Glutamatergic neuron (in vitro differentiated cells): ENCODE measurements around the gene UBALD2. TPM values are rescaled to one million over a fixed set of nuclear protein-coding genes. Genes with fewer than 3 reads are reported as not detected.
A peak's percentile ranks its signal among the peaks of the same experiment; 100 is the strongest.

Source experiments
- DNase-seq: peaks from one replicate; pipeline ENCODE4 v3.0.0; 2022
- H3K27ac Mint-ChIP-seq: one replicate; pipeline ENCODE4 v1.8.0; 2020; ENCODE audit warnings: mild to moderate bottlenecking, mixed read lengths, inconsistent platforms; ENCODE audit not compliant: unreplicated experiment
- H3K27me3 Mint-ChIP-seq: one replicate; pipeline ENCODE4 v1.8.0; 2020; ENCODE audit warnings: mild to moderate bottlenecking, moderate library complexity, mixed read lengths, inconsistent platforms; ENCODE audit not compliant: unreplicated experiment
- H3K36me3 Mint-ChIP-seq: one replicate; pipeline ENCODE4 v1.8.0; 2020; ENCODE audit warnings: mild to moderate bottlenecking, mixed read lengths, inconsistent platforms; ENCODE audit not compliant: unreplicated experiment
- H3K4me1 Mint-ChIP-seq: one replicate; pipeline ENCODE4 v1.8.0; 2020; ENCODE audit warnings: mild to moderate bottlenecking, low read depth, mixed read lengths, inconsistent platforms; ENCODE audit not compliant: unreplicated experiment
- H3K4me3 Mint-ChIP-seq: one replicate; pipeline ENCODE4 v1.8.0; 2020; ENCODE audit warnings: mild to moderate bottlenecking, mixed read lengths, inconsistent platforms; ENCODE audit not compliant: unreplicated experiment
- H3K9me3 Mint-ChIP-seq: one replicate; pipeline ENCODE4 v1.8.0; 2020; ENCODE audit warnings: mild to moderate bottlenecking, moderate library complexity, mixed read lengths, inconsistent platforms; ENCODE audit not compliant: unreplicated experiment
- CTCF ChIP-seq: fragments of 200-600 bp; sonication (generic); IDR thresholded peaks from one replicate; pipeline ENCODE4 v1.5.0; 2021; ENCODE audit not compliant: partially characterized antibody, unreplicated experiment
- total RNA-seq: library from RNA; stranded (reverse); fragmentation: NEBNext Ultra II Directional; extraction: Animal tissue kit (Norgen Biotek cat#: 25700); gene quantifications from one replicate; pipeline ENCODE4 v1.2.1, GENCODE V29; 2021; ENCODE audit not compliant: unreplicated experiment

UBALD2 gene
- total RNA-seq, 1 donor from 2014 or later, result 58.7 TPM

- Mint-ChIP-seq H3K27me3 (peaks cover 14% of the 10 kb centered on the region), H3K36me3 (no peaks in the 10 kb centered on the region), H3K9me3 (peaks cover 6% of the 10 kb centered on the region), H3K4me1 (peaks cover 22% of the 10 kb centered on the region), H3K4me3 (peak overlapping the region; percentile 77), H3K27ac (peak overlapping the region; percentile 89)
- no peak for TF ChIP-seq CTCF
- DNase-seq, result peak; percentile 64
Measured at GRCh38 chr17:76268015-76268749, 3.0 kb downstream of the UBALD2 start.

DNA sequence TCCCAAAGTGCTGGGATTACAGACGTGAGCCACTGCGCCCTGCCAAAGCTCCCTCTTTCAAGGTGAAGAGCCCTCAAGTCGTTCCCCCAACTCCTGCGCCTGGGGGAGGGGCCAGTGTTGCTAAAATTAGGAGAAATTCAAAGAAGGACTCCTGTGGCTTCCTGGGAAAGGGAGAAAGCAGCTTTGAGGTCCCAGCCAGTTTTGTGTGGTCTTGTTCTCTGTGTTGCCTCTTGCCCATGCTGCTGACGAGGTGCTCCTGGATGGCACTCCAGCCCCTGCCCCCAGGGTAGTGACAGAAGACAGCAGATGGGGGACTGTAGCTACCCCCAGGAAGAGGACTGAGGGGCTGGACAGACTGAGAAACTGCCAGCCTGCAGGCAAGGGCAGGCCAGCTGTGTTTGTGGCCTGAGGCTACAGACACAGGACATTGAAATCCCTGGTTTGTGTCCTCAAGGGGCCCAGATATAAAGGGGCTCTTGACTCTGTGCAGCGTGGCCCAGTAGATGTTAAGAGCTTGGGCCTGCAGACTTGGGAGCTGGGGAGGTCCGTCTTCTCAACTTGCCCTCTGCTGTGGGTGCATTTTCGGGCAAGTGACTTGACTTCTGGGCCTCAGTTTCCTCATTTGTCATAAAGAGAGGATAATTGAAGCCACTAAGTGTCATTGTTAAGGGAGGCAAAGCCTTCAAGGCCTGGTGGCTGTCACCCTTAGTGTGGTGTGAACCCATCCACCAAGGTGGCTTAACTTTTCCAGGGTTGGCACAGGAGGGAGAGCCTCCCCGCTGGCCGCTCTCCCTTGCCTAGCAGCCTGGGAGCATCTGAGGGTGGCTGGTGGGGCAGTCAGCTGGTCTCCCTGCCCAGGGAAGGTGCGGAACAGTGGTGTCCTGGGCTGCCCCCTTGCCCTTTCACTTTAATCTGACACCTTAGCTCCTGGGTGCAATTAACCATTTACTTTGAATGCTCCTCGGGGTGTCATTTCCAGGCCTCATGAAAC, 4.1 kb downstream of the UBALD2 start:
- H3K36me3 Mint-ChIP-seq, result no peaks in the 10 kb centered on the region
- peaks cover 14% of the 10 kb centered on the region for H3K27me3 Mint-ChIP-seq
- H3K27ac Mint-ChIP-seq, result peak overlapping the region; percentile 89
- DNase-seq, result peak; percentile 44
- peak; percentile 7 for TF ChIP-seq CTCF
- peaks cover 21% of the 10 kb centered on the region for H3K4me1 Mint-ChIP-seq
- H3K9me3 Mint-ChIP-seq, result peaks cover 6% of the 10 kb centered on the region
- H3K4me3 Mint-ChIP-seq, result peak overlapping the region; percentile 71

- H3K4me3 Mint-ChIP-seq, result no peak overlapping the region
- H3K27me3 Mint-ChIP-seq, result peaks cover 12% of the 10 kb centered on the region
- peaks cover 6% of the 10 kb centered on the region for H3K9me3 Mint-ChIP-seq
- H3K27ac Mint-ChIP-seq, result no peak overlapping the region
- no peaks in the 10 kb centered on the region for H3K36me3 Mint-ChIP-seq
- H3K4me1 Mint-ChIP-seq, result peaks cover 17% of the 10 kb centered on the region
- DNase-seq, result no peak
- TF ChIP-seq CTCF, result no peak
Measured at GRCh38 chr17:76270127-76270592, 5.0 kb downstream of the UBALD2 start.

GRCh38 chr17:76270770-76271668, 5.9 kb downstream of the UBALD2 start:
- TF ChIP-seq CTCF, result no peak
- Mint-ChIP-seq H3K36me3 (no peaks in the 10 kb centered on the region), H3K27me3 (peaks cover 12% of the 10 kb centered on the region), H3K27ac (no peak overlapping the region), H3K4me3 (no peak overlapping the region), H3K4me1 (peaks cover 17% of the 10 kb centered on the region), H3K9me3 (peaks cover 6% of the 10 kb centered on the region)
- DNase-seq, result no peak
